Measurements from ENCODE around the gene STXBP5.

STXBP5 gene

DNA sequence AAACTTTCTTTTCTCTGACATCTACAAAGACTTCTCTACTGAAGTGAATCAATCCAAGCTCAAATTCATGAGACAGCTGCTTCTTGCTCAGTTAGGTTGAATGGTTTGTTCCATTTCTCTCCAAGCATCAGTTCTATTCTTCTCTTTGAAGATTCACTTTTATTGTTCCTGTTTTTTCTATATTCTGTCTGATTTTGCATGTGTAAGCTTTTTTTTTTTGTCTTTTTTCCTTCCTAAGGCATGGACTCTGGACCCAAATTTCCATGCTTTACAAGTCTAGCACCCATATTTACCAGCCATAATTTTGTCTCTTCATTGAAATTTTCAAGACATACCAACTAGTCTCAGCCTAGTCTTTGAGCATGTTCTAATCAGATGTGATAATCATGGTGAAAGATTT is 25.9 kb upstream of the STXBP5 start:
- DNase-seq (ENCODE audit: low read depth in 2 of 2) = no peak

DNA sequence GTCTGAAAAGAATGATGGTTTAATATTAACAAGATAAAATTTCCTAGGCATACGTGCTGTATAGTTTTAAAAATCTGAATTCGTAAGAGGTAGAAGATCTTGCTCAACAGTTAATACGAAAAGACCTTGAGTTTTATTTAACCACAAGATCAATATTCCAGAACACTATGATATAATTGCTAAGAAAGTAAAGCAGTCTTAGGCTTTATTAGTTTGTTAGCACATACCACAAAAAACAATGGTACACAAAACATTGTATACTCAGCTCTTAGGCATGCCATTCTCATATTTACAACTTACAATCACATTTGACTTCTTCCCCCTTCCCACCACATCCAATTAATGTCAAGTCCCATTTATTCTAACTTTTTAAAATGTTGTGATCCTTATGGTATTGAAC is 24.4 kb upstream of the STXBP5 start:
- no peak for DNase-seq (ENCODE audit: low read depth in 2 of 2)

DNA sequence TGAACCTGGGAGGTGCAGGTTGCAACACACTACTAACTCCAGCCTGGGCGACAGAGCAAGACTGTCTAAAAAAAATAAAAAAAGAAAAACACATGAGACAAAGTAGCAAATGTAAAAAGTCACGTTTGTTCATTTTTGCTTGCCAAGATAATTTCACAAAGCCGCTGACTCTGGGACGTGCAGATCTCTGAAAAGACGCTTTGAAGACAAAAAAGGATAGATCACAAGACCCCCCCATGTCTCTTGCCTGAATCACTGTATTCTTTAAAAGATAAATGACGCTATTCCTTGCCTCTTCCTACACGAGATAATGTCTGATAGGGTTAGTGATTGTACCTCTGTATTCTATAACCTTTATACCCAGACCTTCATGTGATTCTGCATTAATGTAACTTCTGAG is 23.3 kb upstream of the STXBP5 start:
- no peak for DNase-seq (ENCODE audit: low read depth in 2 of 2)

DNA sequence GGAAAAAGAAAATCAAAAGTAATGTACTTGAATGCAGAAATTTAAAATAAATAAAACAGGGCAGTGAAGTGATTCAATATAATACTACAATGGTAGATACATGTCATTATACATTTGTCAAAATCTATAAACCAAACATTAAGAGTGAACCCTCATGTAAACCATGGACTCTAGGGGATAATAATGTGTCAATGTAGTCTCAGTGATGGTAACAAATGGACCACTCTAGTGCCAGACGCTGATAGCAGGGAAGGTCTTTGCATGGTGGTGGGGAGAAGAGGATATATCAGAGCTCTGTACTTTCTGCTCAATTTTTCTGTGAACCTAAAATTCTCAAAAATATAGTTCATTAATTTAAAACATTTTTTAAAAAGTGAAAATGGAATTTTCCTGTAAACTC is 19.8 kb upstream of the STXBP5 start:
- DNase-seq (ENCODE audit: low read depth in 2 of 2) = no peak

DNA sequence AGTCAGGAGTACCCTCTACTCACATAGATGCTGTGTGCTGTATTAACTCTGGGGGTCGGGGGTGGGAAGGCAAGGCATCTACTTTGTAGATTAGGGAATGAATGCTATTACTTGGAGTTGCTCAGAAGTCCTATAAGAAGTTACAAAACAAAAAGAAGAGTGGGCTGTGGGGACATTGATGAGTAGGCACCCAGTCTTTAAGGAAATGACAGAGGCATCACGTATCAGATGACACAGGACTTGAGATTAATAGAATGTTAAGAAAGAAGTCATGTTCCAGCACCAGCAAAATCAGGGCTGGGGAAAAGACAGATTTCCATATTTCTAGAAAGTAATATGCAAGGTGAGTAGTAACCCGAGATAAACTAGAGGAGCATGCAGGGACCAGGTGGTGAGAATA is 19.0 kb upstream of the STXBP5 start:
- DNase-seq (ENCODE audit: low read depth in 2 of 2) = no peak

DNA sequence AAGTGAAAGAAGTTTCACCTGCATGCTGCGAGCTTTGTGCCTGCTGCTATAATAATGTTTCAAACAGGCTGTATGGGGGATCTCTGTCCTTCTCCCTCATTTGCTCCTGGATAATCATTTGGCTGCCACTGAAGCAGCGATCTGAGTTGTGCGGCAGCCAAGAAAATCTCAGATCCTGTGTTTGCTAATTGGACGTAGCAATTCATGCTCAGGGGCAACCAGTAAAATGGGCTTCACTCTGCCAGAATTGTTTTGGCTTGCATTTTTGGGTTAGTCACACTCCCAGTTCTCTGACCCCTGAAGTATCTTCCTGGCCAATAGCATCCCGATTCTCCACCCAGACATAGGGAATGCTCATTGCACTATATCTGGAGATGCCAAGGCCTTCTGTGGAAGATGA is 13.7 kb upstream of the STXBP5 start:
- no peak for DNase-seq (ENCODE audit: low read depth in 2 of 2)

DNA sequence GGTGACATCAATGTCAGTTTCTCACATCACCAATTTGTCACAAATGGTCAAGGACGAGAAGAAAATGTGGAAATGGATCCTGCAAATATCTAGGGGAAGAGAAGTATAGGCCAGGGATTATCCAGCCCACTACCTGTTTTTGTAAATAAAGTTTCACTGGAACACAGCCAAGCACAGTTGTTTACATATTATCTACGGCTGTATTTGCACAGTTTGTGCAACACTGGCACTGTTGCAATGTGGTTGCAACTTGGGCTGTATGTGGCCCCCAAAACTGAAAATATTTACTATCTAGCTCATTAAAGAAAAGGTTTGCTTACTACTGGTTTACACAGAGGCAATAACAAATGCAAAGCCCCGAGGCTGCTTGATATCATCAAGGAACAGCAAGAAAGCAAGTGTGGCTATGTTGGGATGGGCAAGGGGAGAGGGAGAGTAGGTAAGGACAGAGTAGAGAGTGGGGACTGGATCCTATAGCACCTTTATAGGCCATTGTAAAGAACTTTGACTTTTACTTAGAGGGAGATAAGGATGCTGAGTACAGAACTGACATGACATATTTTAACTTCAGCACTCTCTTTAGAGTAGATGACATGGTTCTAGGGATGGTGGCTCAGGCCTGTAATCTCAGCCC is 11.8 kb upstream of the STXBP5 start:
- DNase-seq (ENCODE audit: low read depth in 2 of 2) = no peak

DNA sequence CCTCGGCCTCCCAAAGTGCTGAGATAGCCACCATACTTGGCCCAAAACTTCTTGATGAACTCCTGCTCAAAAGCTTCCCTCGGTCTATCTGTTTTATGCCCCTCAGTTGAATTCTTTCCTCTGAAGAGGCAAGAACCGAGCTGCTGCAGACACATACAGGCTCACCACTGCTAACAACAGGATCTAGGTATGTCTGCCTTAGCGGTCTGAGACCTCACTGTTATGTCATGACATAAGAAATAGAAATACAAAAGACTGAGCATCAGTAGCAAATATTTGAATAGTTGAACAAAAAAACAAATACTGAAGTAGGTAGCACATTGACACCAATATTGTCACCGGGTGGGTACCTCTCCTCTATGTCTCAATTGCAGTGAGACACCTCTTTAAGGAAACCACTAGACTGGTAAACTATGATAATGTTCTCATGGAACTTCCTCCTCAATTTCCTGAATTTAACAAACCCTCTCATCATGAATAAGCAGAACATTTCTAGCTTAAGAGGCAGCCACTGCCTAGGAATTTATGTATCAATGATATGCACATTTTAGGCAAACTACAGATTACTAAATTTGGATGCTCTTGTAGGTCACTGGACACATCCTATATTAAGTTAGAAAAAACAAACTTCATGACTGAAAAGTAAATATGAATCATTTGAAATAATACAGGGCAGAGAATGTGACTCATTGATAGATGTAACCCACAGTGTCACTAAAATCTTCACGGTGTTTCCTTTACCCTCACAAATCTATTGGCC is 9.4 kb upstream of the STXBP5 start:
- DNase-seq (ENCODE audit: low read depth in 2 of 2) = no peak

DNA sequence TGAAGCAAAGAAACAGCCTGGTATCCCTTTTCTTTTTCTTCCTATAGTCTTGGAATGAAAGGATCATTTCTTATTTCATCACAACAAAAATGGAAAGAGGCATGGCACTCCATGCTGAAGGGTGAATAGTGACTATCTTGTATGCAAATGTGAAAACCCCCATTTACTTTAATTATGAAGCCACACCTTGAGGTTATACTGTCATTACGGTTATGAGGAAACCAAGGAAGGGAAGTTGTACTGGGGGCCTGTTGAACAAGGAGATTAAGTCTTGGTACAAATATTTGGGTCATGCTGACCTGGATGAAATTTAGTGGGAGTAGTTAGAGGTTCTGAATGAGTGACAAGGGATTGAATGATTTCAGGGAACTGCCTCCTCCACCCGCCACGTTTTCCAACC is 8.7 kb upstream of the STXBP5 start:
- DNase-seq (ENCODE audit: low read depth in 2 of 2) = no peak

DNA sequence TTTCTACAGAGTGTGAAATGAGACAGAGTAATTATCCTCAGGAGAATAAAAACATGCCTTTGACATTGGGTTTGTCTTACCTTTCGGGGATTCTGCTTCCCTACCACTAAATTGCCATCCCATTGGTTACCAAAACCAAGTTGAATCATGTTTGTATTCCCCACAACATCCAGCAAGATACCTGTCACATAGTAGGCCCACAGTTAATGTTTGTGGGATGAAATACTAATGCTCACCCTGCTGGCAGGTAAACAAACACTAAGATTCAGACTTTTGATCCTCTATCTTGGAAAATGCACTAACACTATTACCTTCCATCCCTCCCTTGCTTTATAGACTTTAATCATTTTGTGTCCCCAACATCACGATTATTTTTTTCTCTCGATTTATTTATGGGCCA is 8.2 kb upstream of the STXBP5 start:
- no peak for DNase-seq (ENCODE audit: low read depth in 2 of 2)

DNA sequence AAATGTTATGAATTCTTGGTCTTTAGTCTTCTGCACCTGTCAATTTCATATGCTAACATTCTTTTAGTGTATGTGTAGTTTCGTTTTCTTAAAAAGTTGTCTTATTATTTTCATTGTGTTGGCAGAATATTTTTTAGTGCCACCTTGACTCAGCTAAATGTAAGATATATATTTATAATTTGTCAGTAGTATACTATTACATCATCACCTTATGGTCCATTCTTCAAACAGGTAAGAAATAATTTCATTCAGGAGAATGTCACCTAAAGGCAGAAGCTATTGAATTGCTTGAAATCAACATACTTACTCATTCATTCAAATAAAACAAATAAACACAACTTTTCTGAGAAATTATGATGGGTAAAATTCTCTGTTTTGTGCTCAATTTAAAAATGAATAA is 3.5 kb upstream of the STXBP5 start:
- DNase-seq (ENCODE audit: low read depth in 2 of 2) = no peak

DNA sequence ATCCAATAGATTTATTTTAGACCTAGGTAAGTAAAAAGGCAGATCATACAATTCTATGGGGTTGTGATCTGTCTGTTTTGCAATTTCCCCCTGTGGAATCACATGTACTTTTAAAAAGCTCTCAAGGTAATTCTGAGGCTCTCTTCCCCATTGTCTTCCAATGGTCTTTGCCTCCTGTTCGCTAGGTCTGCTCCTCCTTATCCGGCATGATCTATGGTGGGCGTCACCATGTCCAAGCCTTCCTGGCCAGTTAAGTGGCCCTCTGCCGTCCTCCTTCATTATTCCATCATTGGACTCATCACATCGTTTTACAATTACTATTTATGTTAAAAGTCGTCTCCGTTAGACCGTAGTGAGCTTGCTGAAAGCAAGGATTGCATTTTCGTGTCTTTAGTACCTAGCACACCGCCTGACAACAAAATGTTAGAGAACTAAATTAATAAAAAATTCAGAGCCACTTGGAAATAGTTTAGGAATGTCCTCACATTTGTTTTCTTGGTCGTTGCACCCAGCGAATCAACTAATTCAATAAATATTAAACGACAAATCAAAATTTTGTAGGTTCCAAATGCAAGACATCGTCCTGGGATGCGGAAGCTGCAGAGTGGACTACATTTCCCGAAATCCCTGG is 2.2 kb upstream of the STXBP5 start:
- DNase-seq (ENCODE audit: low read depth in 2 of 2) = no peak

DNA sequence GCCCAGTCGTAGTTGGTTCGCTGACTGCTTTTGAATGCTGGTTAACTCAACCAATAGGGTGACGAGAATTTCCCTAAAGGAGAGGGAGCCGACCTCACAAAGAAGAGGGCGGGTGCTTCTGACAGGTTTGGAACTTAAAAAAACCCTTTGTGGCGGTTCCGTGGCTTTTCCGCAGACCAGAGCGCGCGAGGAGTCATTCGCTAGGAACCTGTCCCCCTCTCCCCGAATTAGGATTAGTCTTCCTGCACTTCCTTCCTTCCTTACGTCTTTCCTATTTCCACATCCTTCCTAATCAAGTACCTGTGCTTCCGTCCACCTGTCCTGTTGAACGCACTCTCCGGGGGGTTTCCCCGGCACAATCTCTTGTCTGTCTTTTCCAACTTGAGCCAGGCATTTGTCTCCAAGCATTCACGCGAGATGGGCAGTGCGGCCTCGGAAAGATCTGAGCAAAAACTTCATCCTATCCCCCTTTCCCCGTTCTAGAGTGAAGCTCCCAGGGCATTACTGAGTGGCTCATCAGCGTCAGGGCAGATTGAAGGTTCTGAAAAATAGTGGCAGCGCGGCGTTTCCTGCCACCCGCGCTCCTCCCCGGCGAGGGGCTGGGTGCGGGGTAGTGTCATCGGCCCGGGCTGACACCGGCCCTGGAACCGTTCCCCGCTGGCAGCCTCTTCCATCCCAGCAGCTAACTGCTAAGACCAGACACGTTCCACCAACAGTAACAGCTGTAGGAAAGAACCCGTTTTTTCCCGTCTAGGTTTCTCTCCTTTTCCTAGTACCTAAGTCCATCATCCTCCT is 1.5 kb upstream of the STXBP5 start:
- peak; percentile 45 to 72 for DNase-seq (ENCODE audit: low read depth in 2 of 2)

DNA sequence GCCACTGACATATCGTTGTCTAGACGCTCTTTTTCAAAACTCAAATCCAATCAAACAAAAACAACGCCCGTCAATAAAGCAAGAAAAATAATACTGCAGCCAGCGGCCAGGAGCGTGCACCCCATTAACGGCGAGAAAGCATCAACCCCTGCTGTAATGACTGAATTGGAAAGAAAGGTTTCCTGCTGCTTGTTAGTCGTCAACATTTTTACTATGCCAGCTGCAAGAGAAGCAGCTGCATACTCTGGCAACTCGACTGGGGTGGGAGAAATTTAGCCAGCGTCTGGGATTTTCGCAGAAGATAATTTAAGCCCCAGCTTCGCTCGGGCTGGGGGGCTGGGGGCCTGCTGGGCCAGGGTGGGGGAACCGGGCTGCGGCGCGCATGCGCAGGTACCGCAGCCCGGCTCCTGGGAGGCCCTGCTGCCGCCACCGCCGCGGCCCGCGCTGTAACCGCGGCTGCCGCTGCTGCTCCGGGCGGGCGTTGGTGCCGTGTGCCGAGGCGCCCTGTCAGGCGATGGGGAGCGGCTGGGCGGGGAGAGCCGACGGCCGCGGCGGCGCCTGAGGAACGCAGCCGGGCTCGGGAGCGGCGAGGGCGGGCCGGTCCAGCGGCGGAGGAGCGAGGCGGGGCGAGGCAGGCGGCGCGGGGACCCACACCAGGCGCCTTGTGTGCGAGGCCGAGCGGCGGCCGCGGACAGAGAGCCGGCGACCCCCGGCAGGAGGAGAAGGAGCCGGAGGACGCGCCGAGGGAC is 732 bp upstream of the STXBP5 start:
- DNase-seq (ENCODE audit: low read depth in 2 of 2) = peak; percentile 52 to 62

DNA sequence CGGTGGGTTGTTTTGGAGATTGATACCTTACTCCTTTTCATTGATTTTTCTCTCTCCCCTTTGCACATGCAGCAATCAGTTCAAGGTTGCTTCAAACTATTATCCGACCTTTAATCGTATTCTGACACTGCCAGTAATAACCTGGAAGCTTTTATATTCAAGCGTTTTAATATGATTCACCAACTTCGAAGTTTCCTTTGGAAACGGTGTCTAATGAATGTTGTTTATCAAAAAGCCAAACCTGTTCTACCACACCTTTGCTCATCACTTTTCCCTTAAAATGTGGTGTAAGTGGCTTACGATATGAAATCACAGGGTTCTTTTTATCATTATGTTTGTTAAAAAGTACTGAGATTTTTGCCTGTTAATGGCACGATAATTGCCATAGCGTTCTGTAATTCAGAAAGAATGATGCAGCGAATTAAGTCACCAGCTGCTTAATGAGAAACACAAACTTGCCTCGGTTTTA is 660 bp downstream of the STXBP5 start:
- DNase-seq (ENCODE audit: low read depth in 2 of 2) = no peak

DNA sequence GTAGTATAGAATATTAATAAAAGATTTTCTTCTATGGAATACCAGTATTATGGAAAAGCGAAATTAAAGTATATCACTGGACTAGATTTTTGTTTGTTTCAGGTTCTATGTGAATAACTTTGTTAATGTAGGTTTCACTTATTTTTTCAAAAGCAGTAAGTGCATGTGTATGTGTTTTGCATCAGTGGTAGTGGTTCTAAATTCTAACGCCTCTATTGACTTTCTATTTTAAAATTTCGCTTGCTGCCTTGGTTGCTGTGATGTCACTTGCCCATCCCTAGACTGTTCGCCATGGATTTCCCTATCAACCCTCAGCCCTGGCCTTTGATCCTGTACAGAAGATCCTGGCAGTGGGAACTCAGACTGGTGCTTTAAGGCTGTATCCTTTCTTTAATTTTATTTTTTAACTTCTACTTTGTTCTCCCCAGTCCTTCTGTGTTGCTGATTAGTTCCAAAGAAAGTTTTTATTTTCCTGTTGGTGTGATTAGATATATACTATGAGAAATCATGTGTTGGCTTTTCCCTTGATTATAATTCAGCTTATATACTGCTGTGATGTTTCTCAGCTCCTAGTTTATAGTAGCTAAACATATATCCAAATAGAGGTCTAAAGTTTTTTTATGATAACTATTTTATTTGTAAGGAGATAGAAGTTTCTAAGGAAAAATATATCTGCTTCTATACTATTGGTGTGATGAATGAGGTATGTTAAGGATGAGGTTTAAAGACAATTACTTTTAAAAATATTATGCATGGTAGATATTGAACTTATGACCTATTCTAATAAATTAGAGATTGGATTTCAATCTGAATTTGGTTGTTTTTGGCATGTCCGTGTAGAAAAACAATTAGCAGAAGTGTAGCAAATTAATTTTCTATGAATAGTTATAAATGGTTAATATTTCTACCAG is 1.7 kb downstream of the STXBP5 start:
- no peak for DNase-seq (ENCODE audit: low read depth in 2 of 2)

DNA sequence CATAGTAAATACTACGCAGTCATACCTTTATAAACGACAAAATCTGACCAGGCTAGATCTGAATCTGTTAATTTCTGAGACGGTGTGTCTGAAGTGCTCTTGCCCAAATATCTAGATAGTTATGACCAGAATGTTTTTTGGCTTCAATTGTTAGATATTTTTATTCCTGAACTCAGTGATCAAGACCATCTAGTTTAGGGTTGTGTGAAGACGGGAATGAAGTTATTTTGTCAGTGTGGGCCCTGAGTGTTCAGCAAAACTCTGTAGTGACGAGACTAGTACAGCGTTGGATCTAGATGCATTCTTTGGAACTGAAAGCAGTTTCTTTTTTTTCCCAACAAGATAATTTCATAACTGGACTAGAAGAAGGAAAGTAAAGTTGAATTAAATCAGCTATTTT is 3.1 kb downstream of the STXBP5 start:
- no peak for DNase-seq (ENCODE audit: low read depth in 2 of 2)

DNA sequence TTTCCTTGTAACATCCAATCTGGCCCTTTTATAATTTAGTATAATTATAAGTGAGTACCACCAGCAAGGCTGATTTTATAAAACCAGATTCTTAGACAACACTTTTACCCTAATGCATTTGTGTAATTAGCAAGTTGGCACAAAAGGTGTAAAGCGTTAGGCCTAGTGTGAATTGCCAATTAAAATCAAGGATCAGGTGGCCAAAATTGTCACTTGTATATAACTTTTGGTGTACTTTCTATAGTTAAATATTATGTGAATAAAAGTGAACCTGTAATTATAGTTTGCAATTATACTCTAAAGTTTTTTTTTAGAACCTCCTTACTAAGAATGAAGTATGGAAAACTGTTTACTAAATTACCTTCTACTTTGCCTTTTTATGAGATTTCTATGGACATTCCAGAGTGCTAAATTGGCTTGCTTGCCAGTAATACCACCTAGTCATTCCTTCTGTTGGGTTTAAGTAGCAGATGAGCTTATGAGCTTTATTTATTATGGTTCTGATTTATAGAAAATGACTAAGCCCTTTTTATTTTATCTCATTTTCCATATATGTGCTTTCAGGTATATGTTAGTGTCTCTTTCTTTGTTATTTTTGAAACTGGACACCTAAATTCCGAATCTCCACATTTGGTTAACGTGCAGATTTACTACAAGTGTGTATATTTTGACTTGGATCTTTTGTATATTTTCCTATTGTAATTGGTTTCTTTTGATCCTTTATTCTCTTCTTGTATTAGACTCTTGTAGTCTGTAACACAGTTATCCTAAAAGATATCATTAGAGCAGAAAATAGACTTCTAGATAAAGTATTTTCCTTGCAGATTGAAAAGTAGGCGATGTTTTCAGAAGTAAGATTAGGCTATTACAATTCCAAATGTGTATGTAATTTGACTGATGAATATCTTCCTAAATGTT is 3.9 kb downstream of the STXBP5 start:
- no peak for DNase-seq (ENCODE audit: low read depth in 2 of 2)

DNA sequence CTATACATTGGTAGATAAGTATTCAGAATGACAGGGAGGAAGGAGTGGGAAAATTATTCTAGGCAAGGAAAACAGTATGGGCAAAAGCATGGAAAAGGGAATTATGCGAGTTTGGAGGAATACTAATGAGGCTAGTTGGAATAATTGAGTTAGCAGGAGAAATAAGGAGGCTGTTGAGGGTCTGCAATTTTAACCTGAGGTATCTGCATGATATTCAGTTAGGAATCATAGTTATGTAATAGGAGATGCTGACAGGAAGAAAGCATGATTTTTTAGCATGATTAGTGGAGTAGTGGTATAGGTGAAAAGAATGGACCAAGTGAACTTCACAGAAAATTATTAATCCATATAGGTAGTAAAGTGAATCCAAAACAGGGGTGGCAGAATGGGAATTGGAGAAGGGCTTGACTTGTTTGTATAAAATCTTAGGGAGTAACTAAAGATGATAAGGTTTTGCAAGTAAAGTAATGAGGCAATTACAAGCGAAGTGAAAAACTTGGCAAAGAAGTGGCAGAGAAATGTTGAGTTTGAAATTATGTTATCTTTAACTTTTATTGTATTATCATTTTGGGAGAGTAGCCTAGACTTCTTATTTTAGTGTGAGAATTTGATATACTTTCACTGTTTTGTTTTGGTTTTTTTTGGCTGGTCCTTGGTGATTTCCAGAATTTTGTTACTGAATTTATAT is 5.7 kb downstream of the STXBP5 start:
- DNase-seq (ENCODE audit: low read depth in 2 of 2) = no peak

Measured in stimulated activated CD4-positive, alpha-beta T cell treated with anti-CD3 and anti-CD28 coated beads, Interleukin-1b, Interleukin-23, amount 100 ng/mL, for 4 hours (primary cell).